ENCODE data around the gene RAB6A.
A peak's percentile ranks its signal among the peaks of the same experiment; 100 is the strongest.
"Not testable (repeated sequence)": the region's sequence is repeated elsewhere in the genome, so short reads cannot be mapped to it uniquely, and the experiment has no call there.

Gene RAB6A

GRCh38 chr11:73716153-73717056 lies 44.5 kb downstream of the RAB6A start:
- no peak for DNase-seq

GRCh38 chr11:73715541-73715940 lies 45.3 kb downstream of the RAB6A start:
- DNase-seq = no peak

GRCh38 chr11:73710964-73711363 lies 49.9 kb downstream of the RAB6A start:
- DNase-seq = no peak

- no peak for DNase-seq
Observed at GRCh38 chr11:73705053-73705452, 55.8 kb downstream of the RAB6A start.

GRCh38 chr11:73693899-73694525 lies 66.9 kb downstream of the RAB6A start:
- no peak for DNase-seq

GRCh38 chr11:73680687-73681086 lies 80.2 kb downstream of the RAB6A start:
- DNase-seq = no peak

GRCh38 chr11:73676552-73676951 lies 84.3 kb downstream of the RAB6A start:
- not testable (repeated sequence) for DNase-seq

GRCh38 chr11:73671701-73672100 lies 89.2 kb downstream of the RAB6A start:
- no peak for DNase-seq

GRCh38 chr11:73670808-73671207 lies 90.1 kb downstream of the RAB6A start:
- no peak for DNase-seq

GRCh38 chr11:73667891-73668290 lies 93.0 kb downstream of the RAB6A start:
- DNase-seq = no peak

GRCh38 chr11:73664877-73665276 lies 96.0 kb downstream of the RAB6A start:
- no peak for DNase-seq

GRCh38 chr11:73663604-73664495 lies 97.0 kb downstream of the RAB6A start:
- no peak for DNase-seq

- DNase-seq = no peak
Observed at GRCh38 chr11:73662445-73663157, 98.3 kb downstream of the RAB6A start.

- peak; percentile 72 for DNase-seq
Observed at GRCh38 chr11:73661035-73661628, 99.7 kb downstream of the RAB6A start.

GRCh38 chr11:73660497-73661034 lies 100.3 kb downstream of the RAB6A start:
- DNase-seq = no peak

- no peak for DNase-seq
Observed at GRCh38 chr11:73659961-73660360, 100.9 kb downstream of the RAB6A start.

- DNase-seq = no peak
Observed at GRCh38 chr11:73656985-73657384, 103.9 kb downstream of the RAB6A start.

- DNase-seq = no peak
Observed at GRCh38 chr11:73655686-73656085, 105.2 kb downstream of the RAB6A start.

GRCh38 chr11:73654482-73655021 lies 106.3 kb downstream of the RAB6A start:
- no peak for DNase-seq

GRCh38 chr11:73653996-73654395 lies 106.9 kb downstream of the RAB6A start:
- no peak for DNase-seq

GRCh38 chr11:73652856-73653559 lies 107.9 kb downstream of the RAB6A start:
- DNase-seq = no peak
